Breast epithelium (tissue), 4 donors: ENCODE measurements around the gene KCNIP4. TPM values are rescaled to one million over a fixed set of nuclear protein-coding genes. Genes with fewer than 3 reads are reported as not detected.
"Not testable (repeated sequence)": the region's sequence is repeated elsewhere in the genome, so short reads cannot be mapped to it uniquely, and the experiment has no call there.

Experiments
- DNase-seq, 2 donors: peaks; one replicate each; pipeline ENCODE4 v3.0.0-alpha.2; 2019; ENCODE audit warnings: low spot score in 2 of 2
- H3K27ac ChIP-seq, 2 donors: fragments of 200-600 bp; sonication (generic) in 1 of 2; one replicate each; pipeline ENCODE4 v1.5.1; 2016 to 2019; ENCODE audit warnings: mild to moderate bottlenecking in 1 of 2
- H3K27me3 ChIP-seq, 2 donors: fragments of 200-600 bp; sonication (generic) in 1 of 2; one replicate each; pipeline versions ENCODE4 v1.5.1 to v1.6.0; 2017 to 2019; ENCODE audit warnings: control low read depth in 1 of 2, mild to moderate bottlenecking in 1 of 2
- H3K36me3 ChIP-seq: fragments of 200-600 bp; one replicate; pipeline ENCODE4 v1.5.1; 2019
- H3K4me1 ChIP-seq, 2 donors: fragments of 200-600 bp; sonication (generic); one replicate each; pipeline ENCODE4 v1.5.1; 2016 to 2019; ENCODE audit warnings: control low read depth in 1 of 2
- H3K4me3 ChIP-seq, 3 donors: fragments of 200-600 bp; sonication (generic); 1 replicate in 2 of 3; 2 replicates in 1 of 3; pipeline ENCODE4 v1.5.1; 2016 to 2019; ENCODE audit warnings: mild to moderate bottlenecking in 3 of 3, moderate library complexity in 2 of 3
- H3K9me3 ChIP-seq, 2 donors: fragments of 200-600 bp; sonication (generic) in 1 of 2; one replicate each; pipeline ENCODE4 v1.5.1; 2016 to 2019; ENCODE audit warnings: control low read depth in 1 of 2
- CTCF ChIP-seq, 3 donors: fragments of 450-650 bp; IDR thresholded peaks; one replicate each; pipeline ENCODE4 v1.5.1; 2016 to 2017; ENCODE audit warnings: antibody characterized with exemption in 3 of 3, mild to moderate bottlenecking in 3 of 3, moderate library complexity in 3 of 3
- POLR2A ChIP-seq: fragments of 450-650 bp; IDR thresholded peaks from one replicate; pipeline ENCODE4 v1.6.1; 2016; ENCODE audit warnings: antibody characterized with exemption, mild to moderate bottlenecking, moderate library complexity
- POLR2AphosphoS5 ChIP-seq, 3 donors: sonication (generic); formaldehyde crosslinking; IDR thresholded peaks; one replicate each; pipeline ENCODE4 v1.6.1; 2017; ENCODE audit warnings: antibody characterized with exemption in 3 of 3
- intact Hi-C: fragments of 100-400 bp; cut with DNase I; formaldehyde crosslinking; loops from one replicate; pipeline ENCODE4 v1.15.1; 2023; ENCODE audit warnings: low total_unique reads
- total RNA-seq, 3 donors: library from RNA; depleted of rRNA; stranded (reverse); fragments of >200 nt; gene quantifications; one replicate each; pipeline ENCODE4 v1.1.0, GENCODE V29; 2016

The KCNIP4 gene
- under 1 TPM in 2 of 3 donors, not detected in 1; 0.44 to 0.66 TPM for total RNA-seq

GRCh38 chr4:21948347-21949072 is at the start of gene KCNIP4:
Gene KCNIP4 (minus strand): TSS chr4:21948772.
- intact Hi-C loops, result no loop called here
- Histone ChIP-seq H3K27me3 (peaks cover 0 to 21% of the 10 kb centered on the region in 2 donors), H3K4me3 (peak within 1 kb of the TSS; percentile 32 to 47 (median 34)), H3K4me1 (no peaks in the 10 kb centered on the region), H3K9me3 (no peaks in the 10 kb centered on the region), H3K27ac (no peak within 1 kb of the TSS), H3K36me3 (no peaks in the 10 kb centered on the region)
- no peak for TF ChIP-seq CTCF (IDR thresholded peaks at IDR 0.05)
- TF ChIP-seq POLR2AphosphoS5 (IDR thresholded peaks at IDR 0.05), result no peak
- TF ChIP-seq POLR2A, result no peak
- no peak for DNase-seq

GRCh38 chr4:21996618-21997017 is 48.0 kb upstream of the KCNIP4 start:
- H3K36me3 ChIP-seq, H3K27ac ChIP-seq, H3K4me3 ChIP-seq, H3K4me1 ChIP-seq, intact Hi-C loops, DNase-seq, H3K27me3 ChIP-seq: not testable (repeated sequence)
- peaks cover 0 to 13% of the 10 kb centered on the region in 2 donors for H3K9me3 ChIP-seq

- intact Hi-C loops, result no loop called here
- no peak overlapping the region for H3K4me3 ChIP-seq
- H3K4me1 ChIP-seq, result no peaks in the 10 kb centered on the region
- H3K9me3 ChIP-seq, result peaks cover 0 to 12% of the 10 kb centered on the region in 2 donors
- H3K27me3 ChIP-seq, result no peaks in the 10 kb centered on the region
- no peak overlapping the region for H3K27ac ChIP-seq
- DNase-seq, result no peak
- no peaks in the 10 kb centered on the region for H3K36me3 ChIP-seq
- TF ChIP-seq POLR2A (no peak), CTCF (IDR thresholded peaks at IDR 0.05) (no peak), POLR2AphosphoS5 (IDR thresholded peaks at IDR 0.05) (no peak)
Measured at GRCh38 chr4:21992330-21992729, 43.8 kb upstream of the KCNIP4 start.

GRCh38 chr4:21991562-21991961 is 43.0 kb upstream of the KCNIP4 start:
- no peaks in the 10 kb centered on the region for H3K4me1 ChIP-seq
- H3K27me3 ChIP-seq, result no peaks in the 10 kb centered on the region
- no peak overlapping the region for H3K4me3 ChIP-seq
- no peak for TF ChIP-seq POLR2AphosphoS5 (IDR thresholded peaks at IDR 0.05)
- TF ChIP-seq POLR2A, result no peak
- no peak for TF ChIP-seq CTCF (IDR thresholded peaks at IDR 0.05)
- H3K27ac ChIP-seq, result no peak overlapping the region
- H3K36me3 ChIP-seq, result no peaks in the 10 kb centered on the region
- intact Hi-C loops, result no loop called here
- DNase-seq, result no peak
- peaks cover 0 to 5% of the 10 kb centered on the region in 2 donors for H3K9me3 ChIP-seq

GRCh38 chr4:21991050-21991449 is 42.5 kb upstream of the KCNIP4 start:
- TF ChIP-seq CTCF (IDR thresholded peaks at IDR 0.05) (no peak), POLR2AphosphoS5 (IDR thresholded peaks at IDR 0.05) (no peak), POLR2A (no peak)
- no peak for DNase-seq
- Histone ChIP-seq H3K27ac (no peak overlapping the region), H3K9me3 (no peaks in the 10 kb centered on the region), H3K4me1 (no peaks in the 10 kb centered on the region), H3K4me3 (no peak overlapping the region), H3K27me3 (no peaks in the 10 kb centered on the region), H3K36me3 (no peaks in the 10 kb centered on the region)
- intact Hi-C loops, result no loop called here
